ENCODE measurements around the gene ANTXR1. TPM values are rescaled to one million over a fixed set of nuclear protein-coding genes. Genes with fewer than 3 reads are reported as not detected.

The ANTXR1 gene
- total RNA-seq, 1 donor, result 206 TPM

GRCh38 chr2:69116438-69116837 is 103.5 kb downstream of the ANTXR1 start:
- DNase-seq (ENCODE audit: low read depth), result peak; percentile 31
- H3K4me3 ChIP-seq (ENCODE audit: low read depth, low read length), result no peak overlapping the region
- no peak for TF ChIP-seq CTCF (IDR thresholded peaks at IDR 0.05; ENCODE audit: insufficient read depth, low read depth, low read length)

- no peak overlapping the region for H3K4me3 ChIP-seq (ENCODE audit: low read depth, low read length)
- no peak for TF ChIP-seq CTCF (IDR thresholded peaks at IDR 0.05; ENCODE audit: insufficient read depth, low read depth, low read length)
- DNase-seq (ENCODE audit: low read depth), result peak; percentile 34
Measured at GRCh38 chr2:69118609-69119008, 105.6 kb downstream of the ANTXR1 start.

- TF ChIP-seq CTCF (IDR thresholded peaks at IDR 0.05; ENCODE audit: insufficient read depth, low read depth, low read length), result no peak
- H3K4me3 ChIP-seq (ENCODE audit: low read depth, low read length), result no peak overlapping the region
- DNase-seq (ENCODE audit: low read depth), result no peak
Measured at GRCh38 chr2:69119104-69119894, 106.3 kb downstream of the ANTXR1 start.

GRCh38 chr2:69122271-69122670 is 109.3 kb downstream of the ANTXR1 start:
- no peak for TF ChIP-seq CTCF (IDR thresholded peaks at IDR 0.05; ENCODE audit: insufficient read depth, low read depth, low read length)

GRCh38 chr2:69123182-69123581 is 110.2 kb downstream of the ANTXR1 start:
- TF ChIP-seq CTCF (IDR thresholded peaks at IDR 0.05; ENCODE audit: insufficient read depth, low read depth, low read length), result no peak
- no peak for DNase-seq (ENCODE audit: low read depth)
- no peak overlapping the region for H3K4me3 ChIP-seq (ENCODE audit: low read depth, low read length)

More at GRCh38 chr2:69122271-69122670, 109.3 kb downstream of the ANTXR1 start:
- peak; percentile 46 for DNase-seq (ENCODE audit: low read depth)
- no peak overlapping the region for H3K4me3 ChIP-seq (ENCODE audit: low read depth, low read length)

GRCh38 chr2:69124343-69124742 is 111.4 kb downstream of the ANTXR1 start:
- TF ChIP-seq CTCF (IDR thresholded peaks at IDR 0.05; ENCODE audit: insufficient read depth, low read depth, low read length), result no peak
- DNase-seq (ENCODE audit: low read depth), result no peak
- H3K4me3 ChIP-seq (ENCODE audit: low read depth, low read length), result no peak overlapping the region

GRCh38 chr2:69125816-69126215 is 112.8 kb downstream of the ANTXR1 start:
- no peak for DNase-seq (ENCODE audit: low read depth)
- TF ChIP-seq CTCF (IDR thresholded peaks at IDR 0.05; ENCODE audit: insufficient read depth, low read depth, low read length), result no peak
- H3K4me3 ChIP-seq (ENCODE audit: low read depth, low read length), result no peak overlapping the region
